HG02610 (cell line): ENCODE measurements around the gene AMER1.
"Not testable (repeated sequence)": the region's sequence is repeated elsewhere in the genome, so short reads cannot be mapped to it uniquely, and the experiment has no call there.

Source experiments
- ATAC-seq: cut with Tn5 transposase; IDR thresholded peaks from one replicate; pipeline ENCODE4 v1.9.1; 2021; ENCODE audit warnings: mild to moderate bottlenecking, moderate library complexity; ENCODE audit not compliant: unreplicated experiment

The AMER1 gene

GRCh38 chrX:64205441-64205734, at the start of gene AMER1:
Gene AMER1 (minus strand): TSS chrX:64205708. CDS start chrX:64193286, 12,422 bp downstream.
- peak; percentile 40 for ATAC-seq

GRCh38 chrX:64230123-64230970, 24.8 kb upstream of the AMER1 start, which contains the start of gene ASB12:
Gene ASB12 (minus strand): TSS chrX:64230607. CDS start chrX:64225650, 4,957 bp downstream.
- no peak for ATAC-seq

GRCh38 chrX:64229154-64229553, 23.6 kb upstream of the AMER1 start:
- no peak for ATAC-seq

- no peak for ATAC-seq
Observed at GRCh38 chrX:64218023-64218422, 12.5 kb upstream of the AMER1 start.

GRCh38 chrX:64213989-64214388, 8.5 kb upstream of the AMER1 start:
- ATAC-seq: not testable (repeated sequence)

- no peak for ATAC-seq
Observed at GRCh38 chrX:64206556-64207162, 1.2 kb upstream of the AMER1 start.

- ATAC-seq: peak; percentile 92
Observed at GRCh38 chrX:64205735-64206501, 410 bp upstream of the AMER1 start.

GRCh38 chrX:64204701-64205440, 637 bp downstream of the AMER1 start:
- no peak for ATAC-seq

GRCh38 chrX:64204252-64204651, 1.3 kb downstream of the AMER1 start:
- ATAC-seq: no peak

GRCh38 chrX:64202808-64203325, 2.6 kb downstream of the AMER1 start:
- ATAC-seq: no peak

- ATAC-seq: peak; percentile 69
Observed at GRCh38 chrX:64198036-64198435, 7.5 kb downstream of the AMER1 start.

GRCh38 chrX:64196606-64197005, 8.9 kb downstream of the AMER1 start:
- ATAC-seq: no peak

- ATAC-seq: no peak
Observed at GRCh38 chrX:64195862-64196261, 9.6 kb downstream of the AMER1 start.

GRCh38 chrX:64192673-64193072, 12.8 kb downstream of the AMER1 start:
- no peak for ATAC-seq

- ATAC-seq: no peak
Observed at GRCh38 chrX:64192040-64192439, 13.5 kb downstream of the AMER1 start.

- ATAC-seq: no peak
Observed at GRCh38 chrX:64191281-64192010, 14.1 kb downstream of the AMER1 start.

GRCh38 chrX:64190136-64190740, 15.3 kb downstream of the AMER1 start:
- no peak for ATAC-seq

GRCh38 chrX:64188901-64189300, 16.6 kb downstream of the AMER1 start:
- ATAC-seq: no peak

- ATAC-seq: no peak
Observed at GRCh38 chrX:64187762-64188150, 17.8 kb downstream of the AMER1 start.
